Neural cell (in vitro differentiated cells): Measurements from ENCODE around the gene ACTN2.

Source experiments
- EP300 ChIP-seq: fragments of 450-650 bp; conservative IDR thresholded peaks from 2 replicates; pipeline ENCODE4 v1.6.1; 2014; ENCODE audit warnings: antibody characterized with exemption, mild to moderate bottlenecking, moderate library complexity; ENCODE audit not compliant: poor library complexity, severe bottlenecking
- EZH2 ChIP-seq: fragments of 200-600, 300-800 bp; shearing (Covaris generic), sonication (generic); IDR thresholded peaks from 2 replicates; pipeline ENCODE4 v1.6.1; 2014; ENCODE audit warnings: antibody characterized with exemption, low read length, borderline replicate concordance, mild to moderate bottlenecking; ENCODE audit not compliant: insufficient read depth, poor library complexity, severe bottlenecking
- MXI1 ChIP-seq: fragments of 450-650 bp; conservative IDR thresholded peaks from 2 replicates; pipeline ENCODE4 v1.6.1; 2014; ENCODE audit warnings: antibody characterized with exemption, mild to moderate bottlenecking; ENCODE audit not compliant: poor library complexity, severe bottlenecking
- POLR2AphosphoS5 ChIP-seq: IDR thresholded peaks from 2 replicates; pipeline ENCODE4 v1.6.1; 2012
- RAD21 ChIP-seq: fragments of 450-650 bp; conservative IDR thresholded peaks from 2 replicates; pipeline ENCODE4 v1.6.1; 2014; ENCODE audit warnings: antibody characterized with exemption, mild to moderate bottlenecking, moderate library complexity
- SMC3 ChIP-seq: fragments of 450-650 bp; conservative IDR thresholded peaks from 2 replicates; pipeline ENCODE4 v1.6.1; 2014; ENCODE audit warnings: antibody characterized with exemption, mild to moderate bottlenecking, moderate library complexity; ENCODE audit not compliant: poor library complexity
- TAF1 ChIP-seq: IDR thresholded peaks from 2 replicates; pipeline ENCODE4 v1.6.1; 2012; ENCODE audit warnings: low read depth
- TF ChIP-seq, protein P1 (sequence below): fragments of 450-650 bp; IDR thresholded peaks from 2 replicates; pipeline ENCODE4 v1.5.1; 2014; ENCODE audit warnings: antibody characterized with exemption, mild to moderate bottlenecking, moderate library complexity; ENCODE audit not compliant: poor library complexity, severe bottlenecking
- TF ChIP-seq, protein P2 (sequence below): IDR thresholded peaks from 2 replicates; pipeline ENCODE4 v1.6.1; 2012; ENCODE audit warnings: borderline replicate concordance

DNA sequence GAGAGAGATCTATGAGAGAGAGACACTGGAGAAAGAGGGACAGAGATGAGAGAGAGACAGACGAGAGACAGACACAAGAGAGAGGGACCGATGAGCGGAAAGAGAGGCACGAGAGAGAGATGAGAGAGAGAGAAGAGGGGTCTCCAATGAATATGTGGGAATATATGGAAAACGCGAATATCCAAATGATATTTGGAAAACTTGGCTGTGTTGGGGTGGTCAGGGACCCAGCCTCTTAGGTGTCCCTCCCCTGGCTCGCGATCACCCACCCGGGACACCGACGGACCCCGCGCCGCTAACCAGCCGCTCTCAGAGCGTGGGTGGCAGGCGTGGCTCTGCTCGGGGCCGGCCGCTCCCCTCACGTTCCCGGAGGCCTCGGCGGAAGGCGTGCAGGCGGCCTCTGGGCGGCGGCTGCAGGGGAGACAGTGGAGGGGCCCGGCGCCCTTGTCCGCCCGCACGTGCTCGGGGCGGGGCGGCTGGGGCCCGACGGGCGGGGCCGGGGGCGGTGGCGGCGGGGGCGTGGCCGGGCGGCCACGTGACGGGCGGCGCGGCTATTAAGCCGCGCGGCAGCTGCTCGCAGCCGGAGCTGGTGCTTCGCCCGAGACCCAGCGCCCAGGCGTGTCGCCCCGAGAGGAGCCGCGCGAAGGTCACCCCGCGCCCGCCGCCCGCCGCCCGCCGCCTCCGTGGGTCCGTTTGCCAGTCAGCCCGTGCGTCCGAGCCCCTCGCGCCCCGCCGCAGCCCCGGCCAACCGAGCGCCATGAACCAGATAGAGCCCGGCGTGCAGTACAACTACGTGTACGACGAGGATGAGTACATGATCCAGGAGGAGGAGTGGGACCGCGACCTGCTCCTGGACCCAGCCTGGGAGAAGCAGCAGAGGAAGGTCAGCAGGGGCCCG is at the start of gene ACTN2:
- no peak for TF ChIP-seq SMC3
- TF ChIP-seq MXI1: peak; percentile 48
- TF ChIP-seq, protein P1, sequence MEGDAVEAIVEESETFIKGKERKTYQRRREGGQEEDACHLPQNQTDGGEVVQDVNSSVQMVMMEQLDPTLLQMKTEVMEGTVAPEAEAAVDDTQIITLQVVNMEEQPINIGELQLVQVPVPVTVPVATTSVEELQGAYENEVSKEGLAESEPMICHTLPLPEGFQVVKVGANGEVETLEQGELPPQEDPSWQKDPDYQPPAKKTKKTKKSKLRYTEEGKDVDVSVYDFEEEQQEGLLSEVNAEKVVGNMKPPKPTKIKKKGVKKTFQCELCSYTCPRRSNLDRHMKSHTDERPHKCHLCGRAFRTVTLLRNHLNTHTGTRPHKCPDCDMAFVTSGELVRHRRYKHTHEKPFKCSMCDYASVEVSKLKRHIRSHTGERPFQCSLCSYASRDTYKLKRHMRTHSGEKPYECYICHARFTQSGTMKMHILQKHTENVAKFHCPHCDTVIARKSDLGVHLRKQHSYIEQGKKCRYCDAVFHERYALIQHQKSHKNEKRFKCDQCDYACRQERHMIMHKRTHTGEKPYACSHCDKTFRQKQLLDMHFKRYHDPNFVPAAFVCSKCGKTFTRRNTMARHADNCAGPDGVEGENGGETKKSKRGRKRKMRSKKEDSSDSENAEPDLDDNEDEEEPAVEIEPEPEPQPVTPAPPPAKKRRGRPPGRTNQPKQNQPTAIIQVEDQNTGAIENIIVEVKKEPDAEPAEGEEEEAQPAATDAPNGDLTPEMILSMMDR: no peak
- TF ChIP-seq POLR2AphosphoS5: no peak
- TF ChIP-seq, protein P2, sequence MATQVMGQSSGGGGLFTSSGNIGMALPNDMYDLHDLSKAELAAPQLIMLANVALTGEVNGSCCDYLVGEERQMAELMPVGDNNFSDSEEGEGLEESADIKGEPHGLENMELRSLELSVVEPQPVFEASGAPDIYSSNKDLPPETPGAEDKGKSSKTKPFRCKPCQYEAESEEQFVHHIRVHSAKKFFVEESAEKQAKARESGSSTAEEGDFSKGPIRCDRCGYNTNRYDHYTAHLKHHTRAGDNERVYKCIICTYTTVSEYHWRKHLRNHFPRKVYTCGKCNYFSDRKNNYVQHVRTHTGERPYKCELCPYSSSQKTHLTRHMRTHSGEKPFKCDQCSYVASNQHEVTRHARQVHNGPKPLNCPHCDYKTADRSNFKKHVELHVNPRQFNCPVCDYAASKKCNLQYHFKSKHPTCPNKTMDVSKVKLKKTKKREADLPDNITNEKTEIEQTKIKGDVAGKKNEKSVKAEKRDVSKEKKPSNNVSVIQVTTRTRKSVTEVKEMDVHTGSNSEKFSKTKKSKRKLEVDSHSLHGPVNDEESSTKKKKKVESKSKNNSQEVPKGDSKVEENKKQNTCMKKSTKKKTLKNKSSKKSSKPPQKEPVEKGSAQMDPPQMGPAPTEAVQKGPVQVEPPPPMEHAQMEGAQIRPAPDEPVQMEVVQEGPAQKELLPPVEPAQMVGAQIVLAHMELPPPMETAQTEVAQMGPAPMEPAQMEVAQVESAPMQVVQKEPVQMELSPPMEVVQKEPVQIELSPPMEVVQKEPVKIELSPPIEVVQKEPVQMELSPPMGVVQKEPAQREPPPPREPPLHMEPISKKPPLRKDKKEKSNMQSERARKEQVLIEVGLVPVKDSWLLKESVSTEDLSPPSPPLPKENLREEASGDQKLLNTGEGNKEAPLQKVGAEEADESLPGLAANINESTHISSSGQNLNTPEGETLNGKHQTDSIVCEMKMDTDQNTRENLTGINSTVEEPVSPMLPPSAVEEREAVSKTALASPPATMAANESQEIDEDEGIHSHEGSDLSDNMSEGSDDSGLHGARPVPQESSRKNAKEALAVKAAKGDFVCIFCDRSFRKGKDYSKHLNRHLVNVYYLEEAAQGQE: no peak
- TF ChIP-seq EZH2: no peak
- TF ChIP-seq RAD21: no peak
- no peak for TF ChIP-seq TAF1
- no peak for TF ChIP-seq EP300
